Measurements from ENCODE around the gene COL7A1. TPM values are rescaled to one million over a fixed set of nuclear protein-coding genes. Genes with fewer than 3 reads are reported as not detected.
A peak's percentile ranks its signal among the peaks of the same experiment; 100 is the strongest.

Gene COL7A1
- total and polyA plus RNA-seq, 2 of the 8 experiments (the other 6 are each of a cell fraction or from before 2014, with no cell fraction given), result 10.7 to 13.9 TPM

- WGBS, 2 experiments (ENCODE audit: extremely low coverage in 1 of 2, insufficient coverage in 1 of 2, insufficient read length in 1 of 2, insufficient replicate concordance in 2 of 2, low coverage in 1 of 2, low lambda C conversion rate in 2 of 2, missing lambda C conversion rate in 1 of 2), result 83% methylated on average over 6 of the region's 6 CpGs; no CpG with 5 or more reads in 1 of the 2 experiments
- H3K9me3 ChIP-seq (ENCODE audit: insufficient read depth in 2 of 2, low read depth in 1 of 2, low read length in 1 of 2), result no peaks in the 10 kb centered on the region
- H3K9ac ChIP-seq (replicated peaks in 1 of 4; ENCODE audit: extremely low read depth in 1 of 4, low read depth in 3 of 4, low read length in 3 of 4), result no peak overlapping the region
- POLR2A ChIA-PET (ENCODE audit: partially characterized antibody), result interaction anchor here (1.6 to 9.8 kb wide), 5 partner anchors 16 to 222 kb away, joined by 4 to 111 read pairs (median 22); partner anchors contain the start of genes CELSR3 and UQCRC1
- no peak overlapping the region for H2BK12ac ChIP-seq (ENCODE audit: low read depth, low read length)
- peaks cover 7% of the 10 kb centered on the region for H3K79me1 ChIP-seq (ENCODE audit: low read depth, low read length)
- H3K4me3 ChIP-seq (ENCODE audit: extremely low read depth in 1 of 4, insufficient read depth in 2 of 4, low read depth in 3 of 4, low read length in 4 of 4), result no peak overlapping the region
- TF ChIP-seq SIX5 (IDR thresholded peaks at IDR 0.05; ENCODE audit: low read depth, low read length) (no peak), CTCF (IDR thresholded peaks at IDR 0.05; ENCODE audit: control extremely low read depth in 1 of 3, insufficient read depth in 1 of 3, low read depth in 1 of 3, low read length in 3 of 3) (peak in 1 of 3 experiments; percentile 1; a peak in 1 of 4 replicates)
- H2BK15ac ChIP-seq (ENCODE audit: low read length), result no peak overlapping the region
- no peak overlapping the region for H3K14ac ChIP-seq (ENCODE audit: insufficient read length)
- H2BK5ac ChIP-seq (ENCODE audit: low read depth, low read length), result no peak overlapping the region; the same call in 1 of the 2 replicates
- peaks cover 0 to 25% (median 13%) of the 10 kb centered on the region in 4 experiments; a peak in 6 of 8 replicates for H3K36me3 ChIP-seq (ENCODE audit: control insufficient read depth in 2 of 4, insufficient read depth in 4 of 4, low read length in 3 of 4)
- peaks cover 3 to 15% of the 10 kb centered on the region in 2 experiments for H4K20me1 ChIP-seq (replicated peaks in 1 of 2; ENCODE audit: control insufficient read depth in 1 of 2, insufficient read depth in 2 of 2, low read length in 2 of 2)
- CTCF ChIA-PET (ENCODE audit: partially characterized antibody), result interaction anchor here (0.6 to 2.5 kb wide), 3 partner anchors 24 to 88 kb away, joined by 3 to 7 read pairs (median 3); no protein-coding TSS in a partner anchor
- no peak overlapping the region for H3K23ac ChIP-seq (ENCODE audit: insufficient read length)
- H2AFZ ChIP-seq (ENCODE audit: low read length), result no peak overlapping the region
- H3K23me2 ChIP-seq (ENCODE audit: low read depth, low read length), result peaks cover 2% of the 10 kb centered on the region; the same call in 1 of the 2 replicates
- no peak overlapping the region for H2BK120ac ChIP-seq (replicated peaks; ENCODE audit: low read depth, low read length)
- no peak overlapping the region for H4K91ac ChIP-seq (replicated peaks; ENCODE audit: insufficient read length, low read length)
- H2BK20ac ChIP-seq (ENCODE audit: low read length), result no peak overlapping the region
- FAIRE-seq (no peak), DNase-seq (ENCODE audit: low read depth in 1 of 2, low spot score in 2 of 2) (no peak)
- no peaks in the 10 kb centered on the region for H3K27me3 ChIP-seq (replicated peaks in 1 of 4; ENCODE audit: control insufficient read depth in 3 of 4, extremely low read depth in 1 of 4, insufficient read depth in 3 of 4, low read length in 3 of 4)
- H3K4me2 ChIP-seq (ENCODE audit: insufficient read depth in 1 of 2, low read depth in 2 of 2, low read length in 2 of 2), result peak overlapping the region in 1 of 2 experiments; percentile 38; a peak in 1 of 4 replicates
- no peak overlapping the region for H3K4ac ChIP-seq (replicated peaks; ENCODE audit: insufficient read length, low read depth, low read length)
- H3K4me1 ChIP-seq (replicated peaks in 1 of 4; ENCODE audit: control insufficient read depth in 3 of 4, insufficient read depth in 4 of 4, low read length in 3 of 4), result peaks cover 3 to 6% (median 5%) of the 10 kb centered on the region in 4 experiments
- peak overlapping the region; percentile 1; the same call in 1 of the 2 replicates for H4K8ac ChIP-seq (ENCODE audit: extremely low read depth, insufficient read depth, low read length)
- 0 out of 2 replicates have a peak overlapping the region, but pooled peaks have one; percentile 55 for H2AK5ac ChIP-seq (ENCODE audit: low read depth, low read length)
- no peak overlapping the region for H4K5ac ChIP-seq (ENCODE audit: insufficient read length, low read depth, low read length)
- H3K56ac ChIP-seq (replicated peaks; ENCODE audit: insufficient read length, low read depth, low read length), result no peak overlapping the region
- H3K79me2 ChIP-seq (ENCODE audit: control insufficient read depth in 1 of 2, insufficient read depth in 2 of 2, low read length in 2 of 2), result peaks cover 0 to 9% of the 10 kb centered on the region in 2 experiments; a peak in 1 of 4 replicates
- no peak overlapping the region for H3K27ac ChIP-seq (ENCODE audit: low read depth, low read length)
- H3K18ac ChIP-seq (ENCODE audit: extremely low read depth, low read length), result no peak overlapping the region
Observed at GRCh38 chr3:48637305-48637704, 42.2 kb upstream of the COL7A1 start.

Measured in H1 (cell line).